ENCODE data around the gene HSD17B8.

GRCh38 chr6:33254591-33254990 lies 50.1 kb downstream of the HSD17B8 start:
- no peak for TF ChIP-seq REST (IDR thresholded peaks at IDR 0.05; ENCODE audit: low read depth)
- TF ChIP-seq YY1 (IDR thresholded peaks at IDR 0.05; ENCODE audit: low read depth) = no peak
- no peak for TF ChIP-seq EP300 (IDR thresholded peaks at IDR 0.05; ENCODE audit: borderline replicate concordance)
- TF ChIP-seq USF1 (IDR thresholded peaks at IDR 0.05) = no peak
- no peak for TF ChIP-seq CEBPB (IDR thresholded peaks at IDR 0.05)
- TF ChIP-seq RAD21 (IDR thresholded peaks at IDR 0.05; ENCODE audit: low read depth) = no peak
- TF ChIP-seq TCF12 (IDR thresholded peaks at IDR 0.05; ENCODE audit: low read depth) = no peak
- TF ChIP-seq MAX (IDR thresholded peaks at IDR 0.05) = no peak
- no peak for TF ChIP-seq TEAD4 (IDR thresholded peaks at IDR 0.05)
- TF ChIP-seq FOXM1 (IDR thresholded peaks at IDR 0.05; ENCODE audit: borderline replicate concordance, low read depth) = no peak
- no peak for TF ChIP-seq NFIC (IDR thresholded peaks at IDR 0.05)
